AG08396 (cell line): ENCODE measurements around the gene CNR2.
"Not testable (repeated sequence)": the region's sequence is repeated elsewhere in the genome, so short reads cannot be mapped to it uniquely, and the experiment has no call there.

Source experiments
- DNase-seq: peaks from one replicate; pipeline ENCODE4 v3.0.0; 2012; ENCODE audit warnings: low spot score, mixed read lengths

Gene CNR2

GRCh38 chr1:23916209-23917131 lies 3.3 kb upstream of the CNR2 start:
- DNase-seq, result peak; percentile 72

GRCh38 chr1:23915466-23915865 lies 2.3 kb upstream of the CNR2 start:
- DNase-seq, result no peak

- no peak for DNase-seq
Measured at GRCh38 chr1:23914921-23915320, 1.8 kb upstream of the CNR2 start.

- DNase-seq, result no peak
Measured at GRCh38 chr1:23911921-23912320, 1.2 kb downstream of the CNR2 start.

GRCh38 chr1:23910553-23911246 lies 2.5 kb downstream of the CNR2 start:
- DNase-seq, result no peak

- DNase-seq, result no peak
Measured at GRCh38 chr1:23910144-23910543, 3.0 kb downstream of the CNR2 start.

GRCh38 chr1:23909412-23909811 lies 3.8 kb downstream of the CNR2 start:
- DNase-seq, result no peak

GRCh38 chr1:23908453-23909341 lies 4.5 kb downstream of the CNR2 start:
- no peak for DNase-seq

GRCh38 chr1:23906731-23907130 lies 6.4 kb downstream of the CNR2 start:
- no peak for DNase-seq

- DNase-seq, result no peak
Measured at GRCh38 chr1:23905461-23906025, 7.6 kb downstream of the CNR2 start.

- DNase-seq, result no peak
Measured at GRCh38 chr1:23904748-23905357, 8.3 kb downstream of the CNR2 start.

- no peak for DNase-seq
Measured at GRCh38 chr1:23903754-23904153, 9.4 kb downstream of the CNR2 start.

- no peak for DNase-seq
Measured at GRCh38 chr1:23902321-23903278, 10.6 kb downstream of the CNR2 start.

- not testable (repeated sequence) for DNase-seq
Measured at GRCh38 chr1:23900017-23900416, 13.1 kb downstream of the CNR2 start.

- DNase-seq, result no peak
Measured at GRCh38 chr1:23899070-23899469, 14.1 kb downstream of the CNR2 start.

- no peak for DNase-seq
Measured at GRCh38 chr1:23897083-23897482, 16.1 kb downstream of the CNR2 start.

GRCh38 chr1:23896491-23896890 lies 16.7 kb downstream of the CNR2 start:
- no peak for DNase-seq

- no peak for DNase-seq
Measured at GRCh38 chr1:23895993-23896392, 17.2 kb downstream of the CNR2 start.

- no peak for DNase-seq
Measured at GRCh38 chr1:23895082-23895481, 18.1 kb downstream of the CNR2 start.

- DNase-seq, result no peak
Measured at GRCh38 chr1:23889074-23889473, 24.1 kb downstream of the CNR2 start.
